Bronchial epithelial cell (primary cell): ENCODE results near the gene PTK6. TPM values are rescaled to one million over a fixed set of nuclear protein-coding genes. Genes with fewer than 3 reads are reported as not detected.

Experiments used
- DNase-seq: peaks from one replicate; pipeline ENCODE4 v3.0.0-alpha.2; 2010; ENCODE audit warnings: low read depth
- FAIRE-seq: peaks from 2 replicates; lab custom pipeline; 2011; peaks lifted over from hg19 to GRCh38; lab: Jason Lieb, UNC
- H3K27me3 ChIP-seq: 2 replicates; pipeline ENCODE4 v1.5.1; 2011; ENCODE audit warnings: low read length; ENCODE audit not compliant: control insufficient read depth, insufficient read depth
- H3K36me3 ChIP-seq: 2 replicates; pipeline ENCODE4 v1.5.1; 2011; ENCODE audit warnings: low read length; ENCODE audit not compliant: control insufficient read depth, insufficient read depth
- H3K4me3 ChIP-seq: 2 replicates; pipeline ENCODE4 v1.5.1; 2011; ENCODE audit warnings: mild to moderate bottlenecking, low read depth, low read length, control low read depth
- CTCF ChIP-seq: IDR thresholded peaks from 2 replicates; pipeline ENCODE4 v1.5.1; 2011; ENCODE audit warnings: mild to moderate bottlenecking, moderate library complexity, low read length, control low read depth, inconsistent platforms; ENCODE audit not compliant: insufficient read depth, severe bottlenecking
- total RNA-seq: library from RNA; depleted of rRNA; stranded (reverse); fragments of >200 nt; gene quantifications from 2 replicates; pipeline ENCODE4 v1.2.1, GENCODE V29; 2014

Gene PTK6
- total RNA-seq, 1 donor from 2014 or later = 59.5 TPM

GRCh38 chr20:63497138-63497945 lies 39.8 kb downstream of the PTK6 start:
- no peak for DNase-seq
- H3K36me3 ChIP-seq = no peaks in the 10 kb centered on the region
- no peak for FAIRE-seq
- no peak for TF ChIP-seq CTCF
- no peak overlapping the region for H3K4me3 ChIP-seq
- peaks cover 10% of the 10 kb centered on the region for H3K27me3 ChIP-seq

GRCh38 chr20:63496596-63497120 lies 40.5 kb downstream of the PTK6 start:
- no peak overlapping the region for H3K4me3 ChIP-seq
- peaks cover 9% of the 10 kb centered on the region for H3K27me3 ChIP-seq
- H3K36me3 ChIP-seq = no peaks in the 10 kb centered on the region
- no peak for TF ChIP-seq CTCF
- no peak for FAIRE-seq
- no peak for DNase-seq

- peak; percentile 96 for TF ChIP-seq CTCF
- FAIRE-seq (no peak), DNase-seq (peak; percentile 22)
- Histone ChIP-seq H3K36me3 (no peaks in the 10 kb centered on the region), H3K27me3 (peaks cover 9% of the 10 kb centered on the region), H3K4me3 (no peak overlapping the region)
These were observed 41.2 kb downstream of the PTK6 start for GRCh38 chr20:63495741-63496595.

- no peak for FAIRE-seq
- peaks cover 9% of the 10 kb centered on the region for H3K27me3 ChIP-seq
- no peaks in the 10 kb centered on the region for H3K36me3 ChIP-seq
These were observed 41.9 kb downstream of the PTK6 start for GRCh38 chr20:63495167-63495720.

More at GRCh38 chr20:63495167-63495720, 41.9 kb downstream of the PTK6 start:
- no peak for TF ChIP-seq CTCF
- DNase-seq = no peak
- no peak overlapping the region for H3K4me3 ChIP-seq
